ENCODE data around the gene COPS3.
A peak's percentile ranks its signal among the peaks of the same experiment; 100 is the strongest.

Gene COPS3

DNA sequence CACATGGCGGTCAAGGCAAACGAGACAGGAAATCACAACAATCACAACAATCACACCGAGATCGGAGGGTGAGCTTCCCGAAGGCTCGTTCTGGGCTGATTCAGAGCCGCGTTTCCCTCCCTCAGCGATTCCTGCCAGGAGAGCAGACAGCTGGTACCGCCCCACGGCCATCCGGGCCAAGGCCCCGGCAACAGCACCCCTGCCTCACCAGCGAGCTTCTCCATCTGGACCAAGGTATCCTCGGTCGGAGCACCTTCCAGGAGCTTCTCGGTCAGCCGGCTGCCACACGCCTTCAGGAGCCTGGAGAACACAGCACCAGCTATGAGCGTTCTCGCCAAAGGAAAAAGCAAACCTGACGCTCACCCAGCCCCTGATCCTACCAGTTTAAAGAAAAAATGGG, 59.7 kb downstream of the COPS3 start:
- DNase-seq (ENCODE audit: low read depth in 2 of 2, low spot score in 1 of 2) = no peak

DNA sequence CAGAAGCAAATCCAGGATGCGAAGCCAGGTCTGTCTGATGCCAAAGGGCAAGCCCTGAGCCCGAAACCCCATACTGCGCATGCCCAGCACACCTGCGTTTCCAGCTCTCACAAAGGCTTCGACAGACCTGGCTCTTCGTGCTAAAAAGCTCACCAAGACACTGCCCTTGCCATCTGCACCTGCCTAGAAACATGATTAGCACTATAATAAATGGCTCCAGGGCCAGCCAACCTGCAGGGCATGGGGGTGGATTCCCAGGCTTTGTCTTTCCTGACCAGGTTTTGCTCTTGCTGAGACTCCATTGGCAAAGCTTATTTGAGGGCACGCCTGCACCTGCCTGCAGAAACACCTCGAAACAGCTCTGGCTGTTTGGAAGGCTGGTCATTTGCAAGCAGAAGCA, 60.5 kb downstream of the COPS3 start:
- DNase-seq (ENCODE audit: low read depth in 2 of 2, low spot score in 1 of 2) = no peak

DNA sequence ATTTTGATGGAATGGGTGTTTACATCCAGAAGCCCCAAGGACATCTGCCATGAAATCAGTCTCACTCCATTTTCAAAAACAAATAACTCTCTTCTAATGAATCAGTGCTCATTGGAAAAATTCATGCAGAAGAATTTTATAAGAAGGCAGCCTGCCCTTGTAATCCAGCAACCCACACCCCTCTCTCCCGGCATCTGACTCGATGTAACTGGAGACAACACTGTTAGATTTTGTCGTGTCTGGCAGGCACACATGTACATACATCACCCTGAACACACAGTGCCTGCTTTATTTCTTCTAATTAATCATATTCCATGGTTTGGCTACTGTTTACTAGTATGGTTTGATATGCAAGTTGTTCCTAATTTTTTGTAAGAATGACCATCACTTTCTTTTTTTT, 63.1 kb downstream of the COPS3 start:
- no peak for DNase-seq (ENCODE audit: low read depth in 2 of 2, low spot score in 1 of 2)

DNA sequence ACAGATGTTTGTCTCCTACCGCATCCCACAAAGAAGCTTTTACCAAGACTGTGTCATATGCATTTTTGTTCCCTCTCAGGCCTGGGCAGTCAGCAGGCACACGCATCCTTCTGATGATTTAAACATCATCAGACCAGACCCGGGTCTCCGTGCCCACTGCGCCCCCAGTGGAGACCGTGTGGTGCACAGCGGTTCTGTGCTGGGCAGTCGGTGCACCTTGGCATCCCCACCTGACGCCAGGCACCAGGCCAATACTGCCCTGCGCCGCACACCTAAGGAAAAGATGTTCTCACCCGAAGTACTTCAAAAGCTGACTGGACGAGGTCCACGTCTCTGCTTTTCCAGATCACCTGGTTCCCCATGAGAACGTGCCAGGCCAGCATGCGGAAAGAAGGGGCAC, 64.3 kb downstream of the COPS3 start:
- DNase-seq (ENCODE audit: low read depth in 2 of 2, low spot score in 1 of 2) = no peak

DNA sequence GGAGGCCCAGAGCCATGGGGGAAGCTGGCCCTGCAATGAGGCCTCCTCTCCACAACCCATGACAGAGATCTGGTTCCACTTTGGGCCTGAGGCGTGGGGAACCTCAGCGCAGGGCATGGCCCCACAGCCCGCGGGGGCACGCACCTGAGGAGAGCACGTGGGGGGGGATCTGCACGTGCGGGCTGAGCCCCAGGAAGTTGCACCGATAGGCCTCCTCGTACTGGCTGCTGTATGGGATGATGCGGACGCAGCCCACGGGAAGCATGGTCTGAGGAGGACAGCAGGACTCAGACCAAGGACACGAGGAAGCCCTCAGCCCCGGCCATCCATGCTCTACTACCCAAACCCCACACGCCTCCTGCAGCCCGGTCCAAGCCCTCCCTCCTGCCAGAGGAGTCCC, 64.8 kb downstream of the COPS3 start:
- no peak for DNase-seq (ENCODE audit: low read depth in 2 of 2, low spot score in 1 of 2)

DNA sequence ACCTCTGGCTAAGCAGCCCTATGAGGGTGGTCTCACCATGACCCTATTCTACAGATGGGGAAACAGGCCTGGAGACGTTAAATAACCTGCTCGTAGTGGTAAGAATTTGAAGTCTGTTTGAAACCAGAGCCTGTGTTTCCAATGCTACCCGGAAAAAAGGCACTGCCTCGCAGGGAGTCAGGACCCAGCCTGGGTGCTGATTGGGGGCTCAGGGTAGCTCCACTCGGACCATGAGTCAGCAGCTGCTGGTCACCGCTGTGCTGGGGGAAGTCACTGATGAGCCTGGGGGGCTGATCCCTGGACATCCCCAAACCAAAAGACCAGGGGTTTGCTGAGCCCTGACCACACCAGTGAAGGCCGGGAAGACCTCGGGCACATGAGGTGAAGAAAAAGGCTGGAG, 65.5 kb downstream of the COPS3 start:
- DNase-seq (ENCODE audit: low read depth in 2 of 2, low spot score in 1 of 2) = no peak

DNA sequence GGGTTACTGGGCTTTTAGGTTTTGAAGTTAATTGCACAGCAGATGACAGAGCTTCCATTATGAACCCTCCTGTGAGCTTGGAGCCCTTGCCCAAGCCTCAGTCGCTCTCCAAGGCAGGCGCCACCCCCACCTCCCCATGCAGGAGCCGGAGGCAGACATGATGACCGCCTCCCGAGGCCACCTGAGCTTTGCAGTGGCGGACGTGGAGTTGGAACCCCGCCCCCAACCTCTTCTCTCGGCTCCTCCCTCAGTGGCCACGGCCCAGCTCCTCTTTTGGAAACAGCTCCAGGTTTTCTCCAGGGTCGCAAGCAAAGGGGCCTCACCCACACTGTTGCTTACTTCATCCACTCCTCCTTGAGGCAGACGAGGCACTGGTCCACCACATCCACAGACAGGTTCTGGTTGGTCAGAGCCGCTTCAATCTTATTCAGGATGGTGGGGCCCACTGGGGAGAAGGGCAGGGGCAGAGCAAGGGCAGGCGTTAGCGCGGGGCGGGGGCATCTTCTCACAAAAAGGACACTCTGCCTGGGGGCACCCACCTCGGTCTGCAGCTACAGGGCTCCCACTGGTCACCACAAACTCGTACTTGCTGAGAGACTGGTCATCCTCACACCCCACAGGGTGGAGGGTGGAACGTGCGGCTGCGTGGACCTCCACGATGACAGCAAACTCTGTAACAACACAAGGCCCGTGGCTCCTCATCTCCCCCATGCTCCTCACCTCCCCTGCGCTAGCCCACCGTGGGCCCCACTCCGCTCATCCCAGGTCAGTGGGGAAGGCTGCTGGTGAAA, 66.2 kb downstream of the COPS3 start:
- no peak for DNase-seq (ENCODE audit: low read depth in 2 of 2, low spot score in 1 of 2)

DNA sequence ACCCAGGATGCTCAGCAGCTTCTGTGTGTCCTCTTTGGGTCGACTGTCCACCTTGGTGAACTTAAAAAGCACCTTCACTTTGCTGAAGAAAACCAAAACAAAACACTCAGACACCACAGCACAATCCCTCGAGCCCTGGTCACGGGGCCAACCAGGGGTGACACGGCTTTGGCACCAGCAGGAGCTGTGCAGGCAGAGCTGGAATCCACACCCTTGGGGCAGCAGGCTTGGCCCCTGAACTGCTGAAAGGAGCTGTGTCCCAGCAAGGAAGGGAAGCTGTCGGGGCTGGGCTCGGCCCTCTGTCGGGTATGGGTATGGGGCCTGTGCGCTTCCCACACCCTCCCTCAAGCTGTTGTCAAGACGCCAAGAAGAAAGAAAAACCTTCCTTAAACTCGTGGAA, 67.3 kb downstream of the COPS3 start:
- DNase-seq (ENCODE audit: low read depth in 2 of 2, low spot score in 1 of 2) = no peak

DNA sequence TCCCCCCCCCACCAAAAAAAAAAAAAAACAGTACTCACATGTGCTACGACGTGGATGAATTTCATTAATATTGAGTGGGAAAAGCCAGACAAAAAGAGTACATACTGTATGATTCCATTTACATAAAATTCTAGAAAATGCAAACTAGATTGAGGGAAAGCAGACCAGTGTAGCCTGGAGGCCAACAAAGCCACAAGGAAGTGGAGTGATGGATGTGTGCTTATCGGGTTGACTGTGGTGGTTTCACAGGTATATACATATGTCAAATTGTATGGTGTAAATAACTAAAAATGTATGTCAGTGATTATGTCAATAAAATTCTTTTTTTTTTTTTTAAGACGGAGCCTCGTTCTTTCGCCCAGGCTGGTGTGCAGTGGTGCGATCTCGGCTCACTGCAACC, 73.0 kb downstream of the COPS3 start:
- no peak for DNase-seq (ENCODE audit: low read depth in 2 of 2, low spot score in 1 of 2)

DNA sequence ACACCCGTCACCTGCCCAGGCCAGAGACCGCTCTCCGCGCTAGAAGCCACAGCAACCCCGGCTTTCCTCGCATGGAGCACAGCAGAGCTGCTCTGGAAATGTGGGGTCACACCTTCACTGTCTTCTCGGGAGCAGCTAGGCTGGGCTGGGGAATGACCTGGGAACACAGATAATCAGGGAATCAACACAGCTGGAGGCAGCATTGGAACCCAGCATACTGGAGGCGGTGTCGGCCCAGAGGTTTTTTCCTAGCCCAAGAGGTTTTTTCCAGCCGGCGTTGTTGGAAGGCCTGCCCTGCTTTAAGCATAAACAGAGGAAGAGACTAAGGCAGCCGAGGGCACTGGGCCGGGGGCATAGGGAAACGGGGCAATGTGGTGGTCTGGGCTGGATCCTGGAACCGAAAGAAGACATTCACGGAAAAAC, 74.1 kb downstream of the COPS3 start:
- DNase-seq (ENCODE audit: low read depth in 2 of 2, low spot score in 1 of 2) = no peak

DNA sequence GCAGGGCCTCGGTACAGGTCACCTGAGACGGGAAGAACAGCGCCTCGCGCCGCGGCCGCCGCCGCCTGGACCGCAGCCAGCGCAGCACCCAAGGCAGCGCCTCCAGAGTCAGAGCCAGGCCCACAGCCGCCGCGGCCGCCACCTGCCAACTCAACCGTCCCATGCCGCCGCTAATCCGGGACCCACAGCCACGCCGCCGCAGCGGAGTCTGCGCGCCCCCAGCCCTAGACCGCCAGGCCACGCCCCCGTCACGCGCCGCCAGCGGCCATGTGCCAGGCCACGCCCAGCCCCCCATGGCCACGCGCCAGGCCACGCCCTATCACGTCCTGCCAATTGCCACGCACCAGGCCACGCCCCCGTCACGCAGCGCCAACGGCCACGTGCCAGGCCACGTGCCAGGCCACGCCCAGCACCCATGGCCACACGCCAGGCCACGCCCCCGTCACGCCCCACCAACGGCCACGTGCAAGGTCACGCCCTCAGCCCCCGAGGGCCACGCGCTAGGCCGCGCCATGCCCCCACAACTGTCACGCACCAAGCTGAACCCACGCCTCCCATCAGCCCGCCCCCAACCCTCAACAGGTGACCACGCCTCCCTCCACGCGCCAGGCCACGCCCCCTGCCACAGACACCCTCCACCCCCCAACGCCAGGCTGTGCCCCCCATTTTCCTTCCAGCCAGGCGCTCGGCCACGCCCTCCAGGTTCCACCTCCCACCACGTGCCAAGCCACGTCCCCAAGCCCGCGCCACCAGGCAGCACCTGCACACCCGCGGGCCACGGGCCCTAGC, 74.7 kb downstream of the COPS3 start, which contains the start of gene PLD6:
Gene PLD6 (minus strand): TSS at position 210 of the 789 bp plus-strand sequence. CDS start 47 bp downstream, at position 163.
- DNase-seq (ENCODE audit: low read depth in 2 of 2, low spot score in 1 of 2) = peak; percentile 82 to 90

DNA sequence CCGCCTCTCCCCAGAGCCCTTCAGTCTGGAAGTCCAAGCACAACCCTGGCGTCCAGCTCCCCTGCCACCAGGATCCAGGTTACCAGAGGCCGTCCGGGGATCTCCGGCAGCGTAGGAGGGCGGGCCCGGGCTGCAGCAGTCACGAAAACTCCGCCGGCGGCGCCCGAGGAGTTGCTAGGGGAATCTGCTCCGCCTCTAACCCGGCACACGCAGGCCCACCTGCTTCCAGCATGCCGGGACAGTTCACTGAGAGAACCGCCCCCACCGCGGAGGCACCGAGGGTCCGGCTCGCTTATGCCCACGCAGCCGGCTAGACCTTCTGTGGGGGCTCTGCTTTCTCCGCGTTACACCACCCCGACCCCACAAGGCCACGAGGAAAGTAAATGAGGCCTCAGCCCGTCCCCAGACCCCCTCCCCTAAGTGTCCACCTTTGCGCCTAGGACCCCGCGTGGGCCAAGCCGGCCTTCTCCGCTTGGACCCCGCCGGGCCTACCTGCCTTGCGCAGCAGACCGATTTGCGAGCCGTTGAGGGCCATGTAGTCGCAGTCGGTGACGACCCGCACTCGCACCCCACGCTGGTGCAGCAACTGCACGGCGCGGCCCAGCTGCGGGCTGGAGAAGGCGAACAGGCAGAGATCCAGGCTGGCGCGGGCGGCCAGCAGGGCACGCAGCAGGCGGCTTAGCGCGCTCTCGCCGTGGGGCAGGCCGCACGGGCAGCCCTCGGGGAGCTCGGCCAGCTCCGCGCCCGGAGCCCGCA, 75.5 kb downstream of the COPS3 start:
- DNase-seq (ENCODE audit: low read depth in 2 of 2, low spot score in 1 of 2) = peak in 1 of 2 donors; percentile 48

DNA sequence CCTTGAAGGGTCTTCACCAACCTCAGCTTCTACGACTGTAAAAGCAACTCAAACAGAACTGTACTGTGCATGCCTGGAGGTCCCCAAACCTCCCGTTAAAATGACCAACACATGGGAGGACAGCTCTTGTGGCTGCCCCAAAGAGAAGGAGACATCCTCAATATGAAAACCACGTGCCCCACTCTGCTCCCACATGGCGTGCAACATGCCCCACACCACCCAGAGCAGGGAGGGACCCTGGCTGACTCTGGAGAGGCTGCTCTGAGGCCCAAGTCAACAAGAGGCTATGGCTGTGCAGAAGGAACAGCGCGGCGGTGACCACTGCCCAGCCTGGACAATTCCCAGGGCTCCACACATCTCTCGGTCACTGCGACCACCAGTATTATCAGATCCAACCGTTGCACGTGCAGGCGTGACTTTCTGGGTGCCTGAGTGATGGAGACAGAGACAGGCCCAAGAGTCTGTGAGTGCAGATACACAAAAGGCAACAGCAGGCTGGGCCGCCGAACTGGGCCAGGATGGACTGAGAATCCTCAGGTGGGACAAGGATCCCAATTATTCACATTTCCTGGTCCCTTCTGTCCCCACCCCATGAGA, 76.3 kb downstream of the COPS3 start:
- no peak for DNase-seq (ENCODE audit: low read depth in 2 of 2, low spot score in 1 of 2)

DNA sequence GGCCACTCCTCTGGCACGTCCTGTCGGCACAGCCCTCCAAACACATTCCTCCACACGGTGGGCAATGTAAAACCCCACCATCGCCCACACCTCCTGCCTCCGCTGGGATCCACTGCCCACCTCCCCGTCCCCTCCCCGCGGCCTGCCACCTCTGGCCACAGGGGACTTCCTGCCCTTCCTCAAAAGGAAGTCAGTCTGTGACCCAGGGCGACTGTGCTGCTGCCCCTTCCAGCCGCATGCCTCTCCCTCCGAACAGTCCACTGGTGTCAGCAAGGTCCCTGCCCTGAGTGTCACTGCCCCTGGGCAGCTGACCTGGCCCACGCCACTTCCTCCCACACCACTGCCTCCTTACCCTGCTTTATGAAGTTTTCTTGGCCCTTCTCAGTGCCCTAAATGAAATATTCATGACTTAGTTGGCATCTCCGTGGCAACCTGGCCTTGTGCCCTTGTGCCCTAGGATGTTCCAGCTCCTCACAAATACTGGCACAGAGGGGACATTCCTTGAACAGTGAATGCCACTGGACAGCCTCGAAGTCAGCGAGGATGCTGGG, 76.9 kb downstream of the COPS3 start:
- no peak for DNase-seq (ENCODE audit: low read depth in 2 of 2, low spot score in 1 of 2)

DNA sequence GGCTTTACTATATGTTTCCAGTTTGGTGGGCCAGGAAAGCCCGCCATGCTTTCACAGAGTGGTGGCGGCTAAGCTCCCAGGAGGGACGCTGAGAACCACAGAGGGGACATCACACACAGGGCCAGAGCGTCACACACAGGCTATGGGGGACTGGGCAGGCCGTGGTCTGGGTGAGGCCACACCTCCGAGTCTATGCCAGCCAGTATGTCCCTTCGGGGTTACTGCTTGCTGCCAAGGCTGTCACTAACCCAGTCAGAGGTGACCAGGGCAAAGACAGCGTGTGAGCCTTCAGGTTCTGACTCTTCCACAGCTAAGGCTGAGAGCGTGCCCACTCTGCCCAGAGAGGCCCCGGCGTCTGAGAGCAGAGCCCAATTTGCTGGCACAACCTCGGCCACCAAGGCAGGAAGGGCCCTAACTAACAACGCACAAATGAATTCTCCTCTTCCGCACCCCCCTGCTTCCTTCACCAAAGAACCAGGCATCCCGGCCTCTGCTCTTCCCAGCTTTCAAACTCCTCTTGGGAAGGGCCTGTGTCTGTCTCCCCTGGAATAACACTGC, 77.8 kb downstream of the COPS3 start:
- DNase-seq (ENCODE audit: low read depth in 2 of 2, low spot score in 1 of 2) = no peak

DNA sequence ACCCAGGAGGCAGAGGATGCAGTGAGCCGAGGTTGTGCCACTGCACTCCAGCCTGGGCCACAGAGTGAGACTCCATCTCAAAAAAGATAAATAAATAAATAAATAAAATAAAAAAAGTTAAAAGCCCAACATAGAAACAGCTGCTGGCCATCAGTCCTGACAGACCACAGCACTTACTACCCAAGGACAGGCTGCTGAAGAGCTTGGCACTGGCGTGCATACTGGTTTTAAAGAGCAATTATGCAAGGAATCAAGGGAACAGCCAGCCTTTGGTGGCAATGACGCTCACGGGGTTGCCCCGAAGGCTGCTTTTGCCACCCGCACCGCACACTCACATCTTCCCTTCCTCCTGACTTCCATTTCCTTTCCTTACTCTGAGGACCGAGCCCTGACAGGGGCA, 79.1 kb downstream of the COPS3 start:
- no peak for DNase-seq (ENCODE audit: low read depth in 2 of 2, low spot score in 1 of 2)

DNA sequence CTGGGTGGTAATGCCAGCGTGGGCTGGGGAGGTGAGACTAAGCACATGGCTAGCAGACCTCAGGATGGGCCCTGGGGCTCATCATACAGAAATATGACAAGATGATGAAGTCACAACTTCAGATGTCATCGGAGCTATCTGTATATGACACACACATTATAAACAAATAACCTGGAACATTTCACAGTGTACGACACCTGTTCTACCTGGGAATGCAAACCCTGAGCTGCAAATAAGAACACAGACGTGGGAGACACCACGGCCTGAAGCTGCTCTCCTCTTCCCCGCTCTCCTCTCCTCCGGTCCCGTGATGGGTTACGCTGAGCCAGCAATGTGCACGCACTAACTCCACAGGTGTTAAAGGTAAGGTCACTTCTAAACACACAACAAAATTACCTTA, 79.8 kb downstream of the COPS3 start:
- no peak for DNase-seq (ENCODE audit: low read depth in 2 of 2, low spot score in 1 of 2)

DNA sequence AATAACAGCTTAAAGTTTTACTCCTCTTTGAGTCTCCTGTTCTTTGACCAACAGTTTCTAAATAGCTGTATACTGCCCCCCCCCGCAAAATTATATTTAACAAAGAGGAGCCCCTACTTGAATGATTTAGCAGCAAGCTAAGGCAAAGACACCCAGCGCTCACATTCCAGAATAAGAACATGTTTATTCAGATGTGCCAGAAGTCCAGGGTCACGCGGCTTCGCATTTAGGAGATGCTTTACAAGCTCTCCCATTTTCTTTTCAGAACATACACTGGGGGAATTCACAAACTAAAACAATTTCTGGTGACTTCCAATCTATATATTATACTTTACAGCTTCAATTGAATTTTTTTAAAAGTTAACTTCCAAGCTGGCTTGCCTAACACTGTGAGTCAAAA, 80.2 kb downstream of the COPS3 start:
- no peak for DNase-seq (ENCODE audit: low read depth in 2 of 2, low spot score in 1 of 2)

DNA sequence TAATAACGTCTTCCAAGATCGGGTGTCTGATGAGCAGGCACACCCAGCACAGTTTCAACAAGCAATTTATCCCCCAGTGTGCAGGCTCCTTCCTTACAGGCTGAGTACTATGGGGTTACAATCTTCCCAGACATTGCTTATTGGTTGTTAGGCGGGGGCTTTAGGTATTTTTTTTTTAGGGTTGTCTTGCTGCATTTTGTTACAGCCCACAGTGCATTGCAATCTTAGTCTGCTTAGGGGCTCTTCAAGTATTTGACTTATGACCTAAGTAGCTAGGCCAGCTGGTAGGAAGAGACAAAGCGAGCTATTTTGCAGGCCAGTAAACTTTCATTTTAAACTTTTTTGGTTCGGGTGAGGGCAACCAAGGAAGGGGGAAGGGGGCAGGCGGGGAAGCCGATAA, 80.7 kb downstream of the COPS3 start:
- no peak for DNase-seq (ENCODE audit: low read depth in 2 of 2, low spot score in 1 of 2)

DNA sequence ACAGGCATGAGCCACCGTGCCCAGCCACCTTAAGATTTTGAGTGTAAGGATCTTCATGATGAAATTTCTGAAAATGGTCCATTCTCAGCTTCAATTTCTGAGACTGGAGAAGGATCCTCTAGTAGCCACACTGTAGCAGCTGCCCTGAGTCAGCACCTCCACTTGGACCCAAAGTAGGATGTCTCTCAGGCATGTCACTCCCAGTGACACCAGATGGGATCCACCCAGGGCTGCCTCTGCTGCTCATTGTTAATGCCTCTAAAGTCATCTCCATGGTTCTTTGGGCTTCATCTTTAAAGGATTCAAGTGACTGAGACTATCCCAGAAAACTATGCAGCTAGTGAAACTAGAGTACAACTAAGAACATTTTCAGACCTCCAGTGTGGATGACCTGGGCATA, 82.8 kb downstream of the COPS3 start:
- no peak for DNase-seq (ENCODE audit: low read depth in 2 of 2, low spot score in 1 of 2)

DNA sequence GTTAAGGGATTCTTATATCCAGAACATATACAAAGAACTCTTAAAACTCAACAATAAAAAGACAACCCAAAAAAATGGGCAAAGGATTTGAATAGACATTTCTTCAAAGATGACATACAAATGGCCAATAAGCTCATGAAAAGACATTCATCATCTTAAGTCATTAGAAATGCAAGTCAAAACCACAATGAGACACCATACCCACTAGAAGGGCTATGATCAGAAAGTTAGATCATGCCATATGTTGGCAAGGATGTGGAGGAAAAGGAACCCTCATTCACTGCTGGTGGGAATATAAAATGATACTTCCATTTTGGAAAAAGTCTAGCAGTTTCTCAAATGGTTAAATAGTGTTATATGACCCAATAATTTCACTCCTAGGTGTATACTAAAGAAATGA, 84.3 kb downstream of the COPS3 start:
- DNase-seq (ENCODE audit: low read depth in 2 of 2, low spot score in 1 of 2) = no peak
